Bone marrow (tissue), 2 donors: ENCODE results near the gene CCR4.
"Not testable (repeated sequence)": the region's sequence is repeated elsewhere in the genome, so short reads cannot be mapped to it uniquely, and the experiment has no call there.

ENCODE experiments used
- DNase-seq, 2 donors: peaks; one replicate each; lab custom pipeline; 2025; lab: John Stamatoyannopoulos, UW

CCR4 gene

GRCh38 chr3:32952369-32953077 lies 1.1 kb downstream of the CCR4 start:
- DNase-seq = no peak

- no peak for DNase-seq
Measured at GRCh38 chr3:32954506-32954905, 3.1 kb downstream of the CCR4 start.

GRCh38 chr3:32956750-32957570 lies 5.5 kb downstream of the CCR4 start:
- no peak for DNase-seq

- DNase-seq = no peak
Measured at GRCh38 chr3:32958509-32958908, 7.1 kb downstream of the CCR4 start.

GRCh38 chr3:32959371-32959770 lies 7.9 kb downstream of the CCR4 start:
- no peak for DNase-seq

- DNase-seq = no peak
Measured at GRCh38 chr3:32960404-32961170, 9.1 kb downstream of the CCR4 start.

GRCh38 chr3:32961189-32961715 lies 9.8 kb downstream of the CCR4 start:
- DNase-seq = no peak

GRCh38 chr3:32963871-32964270 lies 12.4 kb downstream of the CCR4 start:
- no peak for DNase-seq

- not testable (repeated sequence) for DNase-seq
Measured at GRCh38 chr3:32964781-32965180, 13.3 kb downstream of the CCR4 start.

GRCh38 chr3:32965617-32966213 lies 14.3 kb downstream of the CCR4 start:
- DNase-seq = not testable (repeated sequence)

GRCh38 chr3:32966627-32967026 lies 15.2 kb downstream of the CCR4 start:
- not testable (repeated sequence) for DNase-seq

- DNase-seq = no peak
Measured at GRCh38 chr3:32968166-32968919, 16.9 kb downstream of the CCR4 start.

GRCh38 chr3:32968920-32969389 lies 17.5 kb downstream of the CCR4 start:
- no peak for DNase-seq

GRCh38 chr3:32969656-32970055 lies 18.2 kb downstream of the CCR4 start:
- DNase-seq = no peak

GRCh38 chr3:32971291-32971690 lies 19.8 kb downstream of the CCR4 start:
- DNase-seq = not testable (repeated sequence)

- DNase-seq = no peak
Measured at GRCh38 chr3:32972482-32973146, 21.2 kb downstream of the CCR4 start.

GRCh38 chr3:32973982-32974381 lies 22.5 kb downstream of the CCR4 start:
- DNase-seq = no peak

- no peak for DNase-seq
Measured at GRCh38 chr3:32975891-32976595, 24.6 kb downstream of the CCR4 start.

GRCh38 chr3:32977861-32978260 lies 26.4 kb downstream of the CCR4 start:
- no peak for DNase-seq

- no peak for DNase-seq
Measured at GRCh38 chr3:32978331-32978730, 26.9 kb downstream of the CCR4 start.
